GM08714 (cell line): Measurements from ENCODE around the gene STING1.
"Not testable (repeated sequence)": the region's sequence is repeated elsewhere in the genome, so short reads cannot be mapped to it uniquely, and the experiment has no call there.

Experiments
- H3K4me3 ChIP-seq: fragments of 200-500 bp; sonication (Bioruptor generic); 2 replicates; pipeline ENCODE4 v1.5.1; 2014; ENCODE audit warnings: mild to moderate bottlenecking, low read length, inconsistent platforms
- ZNF274 ChIP-seq: IDR thresholded peaks from 2 replicates; pipeline ENCODE4 v1.6.1; 2012; ENCODE audit warnings: mild to moderate bottlenecking, low read depth, low read length

Gene STING1

GRCh38 chr5:139514486-139514856 lies 31.9 kb upstream of the STING1 start:
- TF ChIP-seq ZNF274 = no peak
- no peak overlapping the region for H3K4me3 ChIP-seq

- no peak for TF ChIP-seq ZNF274
- no peak overlapping the region for H3K4me3 ChIP-seq
Observed at GRCh38 chr5:139513852-139514485, 31.4 kb upstream of the STING1 start.

GRCh38 chr5:139513434-139513833 lies 30.9 kb upstream of the STING1 start:
- not testable (repeated sequence) for H3K4me3 ChIP-seq

GRCh38 chr5:139512786-139513390 lies 30.3 kb upstream of the STING1 start:
- H3K4me3 ChIP-seq = no peak overlapping the region
- no peak for TF ChIP-seq ZNF274

GRCh38 chr5:139504722-139505121 lies 22.2 kb upstream of the STING1 start:
- not testable (repeated sequence) for H3K4me3 ChIP-seq

GRCh38 chr5:139503879-139504278 lies 21.3 kb upstream of the STING1 start:
- not testable (repeated sequence) for H3K4me3 ChIP-seq

- not testable (repeated sequence) for H3K4me3 ChIP-seq
Observed at GRCh38 chr5:139503036-139503817, 20.7 kb upstream of the STING1 start.

- no peak for TF ChIP-seq ZNF274
- no peak overlapping the region for H3K4me3 ChIP-seq
Observed at GRCh38 chr5:139501381-139501780, 18.8 kb upstream of the STING1 start.

- no peak overlapping the region for H3K4me3 ChIP-seq
- TF ChIP-seq ZNF274 = no peak
Observed at GRCh38 chr5:139495638-139496435, 13.3 kb upstream of the STING1 start.

GRCh38 chr5:139494832-139495231 lies 12.3 kb upstream of the STING1 start:
- TF ChIP-seq ZNF274 = no peak
- no peak overlapping the region for H3K4me3 ChIP-seq

- H3K4me3 ChIP-seq = no peak overlapping the region
- TF ChIP-seq ZNF274 = no peak
Observed at GRCh38 chr5:139494256-139494655, 11.7 kb upstream of the STING1 start.

- TF ChIP-seq ZNF274 = no peak
- H3K4me3 ChIP-seq = no peak overlapping the region
Observed at GRCh38 chr5:139492700-139493192, 10.2 kb upstream of the STING1 start.

- no peak for TF ChIP-seq ZNF274
- H3K4me3 ChIP-seq = no peak overlapping the region
Observed at GRCh38 chr5:139488260-139488659, 5.7 kb upstream of the STING1 start.

GRCh38 chr5:139486201-139486600 lies 3.6 kb upstream of the STING1 start:
- no peak overlapping the region for H3K4me3 ChIP-seq
- TF ChIP-seq ZNF274 = no peak

- peak overlapping the region; percentile 50; the same call in 1 of the 2 replicates for H3K4me3 ChIP-seq
Observed at GRCh38 chr5:139482890-139483208, 291 bp upstream of the STING1 start.
